CD4-positive, alpha-beta T cell treated with Interleukin-15 for 4 hours (primary cell): ENCODE data around the gene PAFAH1B1.

Experiments used
- DNase-seq: peaks from one replicate; pipeline ENCODE4 v3.0.0-alpha.2; 2020; ENCODE audit warnings: low spot score

The PAFAH1B1 gene

DNA sequence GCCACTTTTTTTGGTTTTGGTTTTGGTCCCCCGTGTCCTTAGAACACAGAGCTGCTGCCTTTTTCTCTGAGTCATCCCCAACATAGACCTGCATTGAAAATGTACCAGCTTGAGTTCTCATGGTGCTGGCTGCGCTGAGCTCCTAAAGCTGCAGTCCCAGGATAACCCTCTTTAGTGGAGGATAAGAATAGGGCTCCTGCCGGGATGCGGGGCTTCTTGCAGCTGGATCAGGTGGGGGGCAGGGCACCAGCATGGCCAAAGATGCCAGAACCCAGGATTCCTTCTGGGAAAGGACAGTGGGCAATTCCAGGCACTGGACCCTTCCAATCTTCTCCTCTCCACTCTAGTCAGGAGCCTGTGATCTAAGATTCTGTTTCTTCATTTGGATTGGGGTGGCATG, 126.4 kb downstream of the PAFAH1B1 start:
- no peak for DNase-seq

GRCh38 chr17:2721603-2722002, 128.1 kb downstream of the PAFAH1B1 start:
- no peak for DNase-seq

DNA sequence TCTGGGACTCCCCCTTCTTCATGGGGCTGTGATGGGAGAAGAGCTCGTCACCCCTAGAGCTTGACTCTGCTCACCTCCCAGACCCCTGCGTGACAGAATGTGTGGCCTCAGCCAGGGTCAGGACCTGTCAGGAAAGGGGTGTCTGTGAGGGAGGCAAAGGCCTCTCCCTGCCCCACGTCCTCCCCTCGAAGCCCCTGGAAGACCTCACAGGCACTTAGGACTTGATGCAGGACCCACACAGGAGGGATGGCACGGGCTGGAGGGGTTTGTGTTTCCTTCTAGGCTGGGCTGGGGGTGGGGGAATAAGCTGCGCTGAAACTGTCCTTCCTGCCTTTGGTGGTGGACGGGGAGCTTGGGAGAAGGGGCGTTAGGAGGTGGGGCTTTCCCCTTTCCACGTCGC, 129.2 kb downstream of the PAFAH1B1 start:
- no peak for DNase-seq

DNA sequence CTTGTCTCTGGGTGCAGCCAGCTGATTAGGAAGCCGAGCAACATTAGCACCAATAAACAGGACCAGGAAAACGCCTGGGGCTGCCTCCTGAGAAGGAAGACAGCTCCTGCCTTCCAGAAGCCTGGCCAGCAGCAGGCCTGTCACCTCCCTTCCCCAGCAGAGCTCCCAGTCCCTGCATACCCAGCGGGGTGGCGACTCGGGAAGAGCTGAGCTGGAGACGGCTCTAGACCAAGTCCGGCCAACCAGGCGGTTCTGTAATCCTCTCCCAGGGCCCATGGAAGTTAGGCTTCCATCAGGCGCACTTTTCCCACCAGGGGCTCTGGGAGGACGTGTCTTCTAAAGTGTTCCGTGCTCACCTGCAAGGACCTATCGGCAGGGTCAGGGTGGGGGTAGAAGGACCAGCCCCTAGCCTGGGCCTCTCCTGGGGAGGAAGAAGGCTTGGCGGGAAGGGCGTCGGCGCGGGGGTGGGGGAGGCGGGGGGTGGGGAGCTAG, 130.1 kb downstream of the PAFAH1B1 start:
- no peak for DNase-seq

- DNase-seq = no peak
These were observed 130.7 kb downstream of the PAFAH1B1 start for GRCh38 chr17:2723997-2724783.

DNA sequence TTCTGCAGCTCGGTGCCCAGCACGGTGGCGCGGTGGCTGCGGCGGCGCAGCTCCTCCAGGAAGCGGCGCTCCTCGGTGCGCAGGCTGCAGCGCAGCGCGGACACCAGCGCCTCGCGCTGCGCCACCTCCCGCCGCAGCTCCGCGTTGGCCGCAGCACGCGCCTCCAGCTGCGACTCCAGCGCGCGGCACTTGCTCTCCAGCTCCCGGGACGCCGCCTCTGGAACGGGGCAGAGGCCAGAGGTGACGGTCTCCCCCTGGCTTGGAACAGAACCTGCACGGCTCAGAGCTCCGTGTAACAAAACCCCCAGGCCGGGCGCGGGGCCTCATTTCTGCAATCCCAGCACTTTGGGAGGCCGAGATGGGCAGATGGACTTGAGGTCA, 131.3 kb downstream of the PAFAH1B1 start:
- peak; percentile 16 for DNase-seq

DNA sequence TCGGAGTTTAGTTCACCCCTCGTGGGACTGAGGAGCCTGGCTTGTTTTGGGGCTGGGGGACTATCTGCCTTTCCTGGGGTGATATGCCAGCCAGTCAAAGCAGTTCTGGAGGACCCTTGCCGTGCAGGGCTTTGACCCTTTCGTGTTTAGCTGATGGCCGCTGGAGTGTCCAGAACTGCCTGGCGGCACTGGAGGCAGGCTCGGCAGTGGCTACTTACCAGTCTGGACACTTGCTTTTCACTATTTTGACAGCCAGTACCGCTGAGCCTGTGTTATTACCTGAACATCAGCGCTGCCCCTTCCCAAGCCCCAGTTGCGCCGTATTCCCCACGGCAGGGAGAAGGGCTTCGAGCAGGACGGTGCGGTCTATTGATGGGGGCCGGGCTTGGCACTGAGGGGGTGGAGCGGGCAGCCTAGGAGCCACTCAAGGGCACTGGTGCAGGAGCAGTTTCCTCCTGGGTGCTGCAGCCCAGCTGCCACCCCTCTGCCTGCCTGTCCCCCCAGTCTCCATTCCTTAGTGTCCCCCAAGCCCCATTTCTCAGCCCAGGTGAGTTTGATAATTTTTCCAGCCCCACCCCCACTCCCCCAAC, 137.4 kb downstream of the PAFAH1B1 start:
- DNase-seq = no peak

GRCh38 chr17:2731807-2732206, 138.4 kb downstream of the PAFAH1B1 start:
- DNase-seq = no peak

DNA sequence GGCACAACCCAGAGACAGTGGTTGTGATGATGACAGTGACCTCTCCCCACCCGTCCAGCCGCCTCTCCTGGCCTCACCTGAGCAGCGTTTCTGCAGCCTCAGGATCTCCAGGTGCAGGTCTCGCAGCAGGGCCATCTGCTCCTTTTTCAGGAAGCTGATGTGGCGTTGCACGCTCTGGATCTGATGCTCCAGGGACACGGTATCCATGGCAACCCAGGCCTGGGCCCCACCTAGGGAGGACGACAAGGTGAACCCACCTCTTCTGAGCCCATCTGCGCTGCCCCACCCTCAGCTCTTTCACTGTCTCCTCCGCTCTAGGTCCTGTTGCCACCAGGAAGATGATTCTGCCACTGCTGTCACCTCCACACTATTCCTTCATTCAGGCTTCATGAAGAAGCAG, 141.5 kb downstream of the PAFAH1B1 start:
- DNase-seq = no peak
